ENCODE results near the gene IL31.

Gene IL31

GRCh38 chr12:122150127-122150681 is 23.8 kb downstream of the IL31 start:
- DNase-seq: no peak

GRCh38 chr12:122148657-122149056 is 25.4 kb downstream of the IL31 start:
- no peak for DNase-seq

GRCh38 chr12:122147514-122148290 is 26.3 kb downstream of the IL31 start:
- DNase-seq: no peak

GRCh38 chr12:122145505-122146330 is 28.3 kb downstream of the IL31 start:
- no peak for DNase-seq

GRCh38 chr12:122144885-122145284 is 29.1 kb downstream of the IL31 start:
- DNase-seq: no peak

- DNase-seq: no peak
Observed at GRCh38 chr12:122142857-122143256, 31.2 kb downstream of the IL31 start.

- DNase-seq: no peak
Observed at GRCh38 chr12:122141911-122142725, 31.9 kb downstream of the IL31 start.

GRCh38 chr12:122140467-122141257 is 33.4 kb downstream of the IL31 start:
- DNase-seq: no peak

- DNase-seq: no peak
Observed at GRCh38 chr12:122139941-122140340, 34.1 kb downstream of the IL31 start.

- DNase-seq: no peak
Observed at GRCh38 chr12:122139266-122139665, 34.8 kb downstream of the IL31 start.

- no peak for DNase-seq
Observed at GRCh38 chr12:122138616-122139015, 35.4 kb downstream of the IL31 start.

GRCh38 chr12:122138181-122138580 is 35.8 kb downstream of the IL31 start:
- no peak for DNase-seq

GRCh38 chr12:122137681-122138080 is 36.3 kb downstream of the IL31 start:
- DNase-seq: no peak

- DNase-seq: no peak
Observed at GRCh38 chr12:122137229-122137628, 36.8 kb downstream of the IL31 start.

- no peak for DNase-seq
Observed at GRCh38 chr12:122135437-122136031, 38.5 kb downstream of the IL31 start.

- DNase-seq: no peak
Observed at GRCh38 chr12:122133192-122133950, 40.6 kb downstream of the IL31 start.

GRCh38 chr12:122130150-122130549 is 43.9 kb downstream of the IL31 start:
- DNase-seq: no peak

- no peak for DNase-seq
Observed at GRCh38 chr12:122129131-122129530, 44.9 kb downstream of the IL31 start.

GRCh38 chr12:122128481-122128880 is 45.5 kb downstream of the IL31 start:
- DNase-seq: no peak

- DNase-seq: no peak
Observed at GRCh38 chr12:122127839-122128238, 46.2 kb downstream of the IL31 start.
